HepG2 (cell line): ENCODE measurements around the gene ERFL. TPM values are rescaled to one million over a fixed set of nuclear protein-coding genes. Genes with fewer than 3 reads are reported as not detected.

Experiments
- FOXP1 ChIP-seq, 2 experiments: fragments of 450-650 bp in 1 of 2; IDR thresholded peaks; 2 replicates each; pipeline ENCODE4 v1.6.1; 2017 to 2018; ENCODE audit warnings: antibody characterized with exemption in 1 of 2
- RFXANK ChIP-seq: IDR thresholded peaks from 2 replicates; pipeline ENCODE4 v1.6.1; 2016
- polyA plus RNA-seq, 8 experiments: library from polyadenylated mRNA; depleted of rRNA in 3 of 8; stranded (reverse) in 7 of 8; unstranded in 1 of 8; fragments of >200 nt; fragmentation: Illumina TruSeq in 4 of 8; extraction: Trizol in 4 of 8; gene quantifications; 2 replicates each; pipeline versions ENCODE4 v1.2.1 to v1.2.3, GENCODE V29; 2011 to 2016; ENCODE audit warnings: low read depth in 4 of 8, missing spikeins in 1 of 8, mixed read lengths in 1 of 8; ENCODE audit not compliant: insufficient read depth in 1 of 8
- total RNA-seq, 5 experiments: library from RNA; depleted of rRNA; stranded (reverse); fragments of >200 nt; fragmentation: Illumina TruSeq; extraction: Trizol; gene quantifications; 2 replicates each; pipeline ENCODE4 v1.2.3, GENCODE V29; 2016; ENCODE audit warnings: low read depth in 1 of 5
- TF ChIP-seq, protein P1 (sequence below): sonication (generic); formaldehyde crosslinking; IDR thresholded peaks from 2 replicates; pipeline ENCODE4 v1.4.0; 2020; ENCODE audit warnings: missing genetic modification reagents
- TF ChIP-seq, protein P2 (sequence below): conservative IDR thresholded peaks from 2 replicates; pipeline ENCODE4 v1.6.1; 2018; ENCODE audit warnings: missing genetic modification reagents
- TF ChIP-seq, protein P3 (sequence below): sonication (generic); formaldehyde crosslinking; conservative IDR thresholded peaks from 2 replicates; pipeline ENCODE4 v1.4.0; 2020; ENCODE audit warnings: missing genetic modification reagents
- TF ChIP-seq, protein P4 (sequence below): sonication (generic); formaldehyde crosslinking; IDR thresholded peaks from 2 replicates; pipeline ENCODE4 v1.8.0; 2022; ENCODE audit warnings: mild to moderate bottlenecking, missing genetic modification reagents; ENCODE audit not compliant: insufficient replicate concordance

ERFL gene
- total and polyA plus RNA-seq, 2 of the 13 experiments (the other 11 are each of a cell fraction or from before 2014, with no cell fraction given), result not detected

DNA sequence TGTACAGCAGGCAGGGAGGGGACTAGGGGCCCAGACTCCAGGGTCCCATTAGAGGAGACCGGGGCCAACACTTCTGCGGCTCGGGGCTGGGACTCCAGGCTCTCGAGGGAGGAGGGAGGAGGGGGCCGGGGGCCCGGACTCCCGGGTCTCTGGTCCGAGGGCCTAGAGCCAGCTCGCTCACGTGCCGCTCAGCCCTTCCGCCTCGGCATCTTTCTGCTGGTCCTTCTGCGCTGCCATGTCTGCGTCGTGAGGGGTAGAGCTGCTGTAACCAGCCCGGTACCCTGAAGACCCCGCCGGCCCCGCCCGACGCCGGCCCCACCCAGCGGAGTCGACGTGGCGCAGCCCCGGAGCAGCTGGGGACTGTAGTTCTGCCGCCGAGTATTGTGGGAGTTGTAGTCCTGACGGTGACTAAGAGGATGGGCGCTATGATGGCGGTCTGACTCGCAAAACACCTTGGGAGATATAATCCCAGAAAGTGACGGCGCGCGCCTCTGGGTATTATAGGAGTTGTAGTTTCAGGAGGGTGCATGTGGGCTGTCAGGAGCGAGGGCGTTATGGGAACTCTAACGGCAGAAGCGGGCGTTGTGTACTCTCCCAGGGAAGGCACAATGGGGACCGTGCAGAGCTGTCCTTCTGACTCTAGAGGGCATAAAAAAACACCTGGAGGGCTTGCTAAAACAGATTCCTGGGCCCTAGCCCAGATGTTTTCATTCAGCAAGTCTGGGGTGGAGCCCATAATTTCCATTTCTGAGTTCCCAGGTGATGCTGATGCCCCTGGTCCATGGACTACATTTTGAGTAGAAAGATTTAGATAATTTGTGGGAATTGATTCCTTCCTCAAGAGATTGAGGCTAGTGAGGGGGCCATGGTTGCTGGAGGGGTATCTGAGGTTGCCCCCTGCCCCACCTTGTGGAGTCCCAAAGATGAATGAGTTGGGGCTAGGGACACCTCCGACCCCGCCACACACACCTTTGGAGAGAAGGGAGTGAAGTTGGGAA, 31.1 kb upstream of the ERFL start, which contains the start of gene RABAC1 (continued):
- TF ChIP-seq, protein P1, sequence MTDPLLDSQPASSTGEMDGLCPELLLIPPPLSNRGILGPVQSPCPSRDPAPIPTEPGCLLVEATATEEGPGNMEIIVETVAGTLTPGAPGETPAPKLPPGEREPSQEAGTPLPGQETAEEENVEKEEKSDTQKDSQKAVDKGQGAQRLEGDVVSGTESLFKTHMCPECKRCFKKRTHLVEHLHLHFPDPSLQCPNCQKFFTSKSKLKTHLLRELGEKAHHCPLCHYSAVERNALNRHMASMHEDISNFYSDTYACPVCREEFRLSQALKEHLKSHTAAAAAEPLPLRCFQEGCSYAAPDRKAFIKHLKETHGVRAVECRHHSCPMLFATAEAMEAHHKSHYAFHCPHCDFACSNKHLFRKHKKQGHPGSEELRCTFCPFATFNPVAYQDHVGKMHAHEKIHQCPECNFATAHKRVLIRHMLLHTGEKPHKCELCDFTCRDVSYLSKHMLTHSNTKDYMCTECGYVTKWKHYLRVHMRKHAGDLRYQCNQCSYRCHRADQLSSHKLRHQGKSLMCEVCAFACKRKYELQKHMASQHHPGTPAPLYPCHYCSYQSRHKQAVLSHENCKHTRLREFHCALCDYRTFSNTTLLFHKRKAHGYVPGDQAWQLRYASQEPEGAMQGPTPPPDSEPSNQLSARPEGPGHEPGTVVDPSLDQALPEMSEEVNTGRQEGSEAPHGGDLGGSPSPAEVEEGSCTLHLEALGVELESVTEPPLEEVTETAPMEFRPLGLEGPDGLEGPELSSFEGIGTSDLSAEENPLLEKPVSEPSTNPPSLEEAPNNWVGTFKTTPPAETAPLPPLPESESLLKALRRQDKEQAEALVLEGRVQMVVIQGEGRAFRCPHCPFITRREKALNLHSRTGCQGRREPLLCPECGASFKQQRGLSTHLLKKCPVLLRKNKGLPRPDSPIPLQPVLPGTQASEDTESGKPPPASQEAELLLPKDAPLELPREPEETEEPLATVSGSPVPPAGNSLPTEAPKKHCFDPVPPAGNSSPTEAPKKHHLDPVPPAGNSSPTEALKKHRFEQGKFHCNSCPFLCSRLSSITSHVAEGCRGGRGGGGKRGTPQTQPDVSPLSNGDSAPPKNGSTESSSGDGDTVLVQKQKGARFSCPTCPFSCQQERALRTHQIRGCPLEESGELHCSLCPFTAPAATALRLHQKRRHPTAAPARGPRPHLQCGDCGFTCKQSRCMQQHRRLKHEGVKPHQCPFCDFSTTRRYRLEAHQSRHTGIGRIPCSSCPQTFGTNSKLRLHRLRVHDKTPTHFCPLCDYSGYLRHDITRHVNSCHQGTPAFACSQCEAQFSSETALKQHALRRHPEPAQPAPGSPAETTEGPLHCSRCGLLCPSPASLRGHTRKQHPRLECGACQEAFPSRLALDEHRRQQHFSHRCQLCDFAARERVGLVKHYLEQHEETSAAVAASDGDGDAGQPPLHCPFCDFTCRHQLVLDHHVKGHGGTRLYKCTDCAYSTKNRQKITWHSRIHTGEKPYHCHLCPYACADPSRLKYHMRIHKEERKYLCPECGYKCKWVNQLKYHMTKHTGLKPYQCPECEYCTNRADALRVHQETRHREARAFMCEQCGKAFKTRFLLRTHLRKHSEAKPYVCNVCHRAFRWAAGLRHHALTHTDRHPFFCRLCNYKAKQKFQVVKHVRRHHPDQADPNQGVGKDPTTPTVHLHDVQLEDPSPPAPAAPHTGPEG, result no peak
- TF ChIP-seq, protein P2, sequence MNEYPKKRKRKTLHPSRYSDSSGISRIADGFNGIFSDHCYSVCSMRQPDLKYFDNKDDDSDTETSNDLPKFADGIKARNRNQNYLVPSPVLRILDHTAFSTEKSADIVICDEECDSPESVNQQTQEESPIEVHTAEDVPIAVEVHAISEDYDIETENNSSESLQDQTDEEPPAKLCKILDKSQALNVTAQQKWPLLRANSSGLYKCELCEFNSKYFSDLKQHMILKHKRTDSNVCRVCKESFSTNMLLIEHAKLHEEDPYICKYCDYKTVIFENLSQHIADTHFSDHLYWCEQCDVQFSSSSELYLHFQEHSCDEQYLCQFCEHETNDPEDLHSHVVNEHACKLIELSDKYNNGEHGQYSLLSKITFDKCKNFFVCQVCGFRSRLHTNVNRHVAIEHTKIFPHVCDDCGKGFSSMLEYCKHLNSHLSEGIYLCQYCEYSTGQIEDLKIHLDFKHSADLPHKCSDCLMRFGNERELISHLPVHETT (CRISPR knock-in tag), result no peak
- TF ChIP-seq, protein P3, sequence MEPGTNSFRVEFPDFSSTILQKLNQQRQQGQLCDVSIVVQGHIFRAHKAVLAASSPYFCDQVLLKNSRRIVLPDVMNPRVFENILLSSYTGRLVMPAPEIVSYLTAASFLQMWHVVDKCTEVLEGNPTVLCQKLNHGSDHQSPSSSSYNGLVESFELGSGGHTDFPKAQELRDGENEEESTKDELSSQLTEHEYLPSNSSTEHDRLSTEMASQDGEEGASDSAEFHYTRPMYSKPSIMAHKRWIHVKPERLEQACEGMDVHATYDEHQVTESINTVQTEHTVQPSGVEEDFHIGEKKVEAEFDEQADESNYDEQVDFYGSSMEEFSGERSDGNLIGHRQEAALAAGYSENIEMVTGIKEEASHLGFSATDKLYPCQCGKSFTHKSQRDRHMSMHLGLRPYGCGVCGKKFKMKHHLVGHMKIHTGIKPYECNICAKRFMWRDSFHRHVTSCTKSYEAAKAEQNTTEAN (CRISPR knock-in tag), result no peak
- no peak for TF ChIP-seq RFXANK (CRISPR knock-in tag)
- no peak for TF ChIP-seq FOXP1 (IDR thresholded peaks at IDR 0.05)
- TF ChIP-seq FOXP1 (CRISPR knock-in tag; IDR thresholded peaks at IDR 0.05), result no peak
- TF ChIP-seq, protein P4, sequence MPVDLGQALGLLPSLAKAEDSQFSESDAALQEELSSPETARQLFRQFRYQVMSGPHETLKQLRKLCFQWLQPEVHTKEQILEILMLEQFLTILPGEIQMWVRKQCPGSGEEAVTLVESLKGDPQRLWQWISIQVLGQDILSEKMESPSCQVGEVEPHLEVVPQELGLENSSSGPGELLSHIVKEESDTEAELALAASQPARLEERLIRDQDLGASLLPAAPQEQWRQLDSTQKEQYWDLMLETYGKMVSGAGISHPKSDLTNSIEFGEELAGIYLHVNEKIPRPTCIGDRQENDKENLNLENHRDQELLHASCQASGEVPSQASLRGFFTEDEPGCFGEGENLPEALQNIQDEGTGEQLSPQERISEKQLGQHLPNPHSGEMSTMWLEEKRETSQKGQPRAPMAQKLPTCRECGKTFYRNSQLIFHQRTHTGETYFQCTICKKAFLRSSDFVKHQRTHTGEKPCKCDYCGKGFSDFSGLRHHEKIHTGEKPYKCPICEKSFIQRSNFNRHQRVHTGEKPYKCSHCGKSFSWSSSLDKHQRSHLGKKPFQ (CRISPR knock-in tag), result no peak
